Measurements from ENCODE around the gene NEK7.
A peak's percentile ranks its signal among the peaks of the same experiment; 100 is the strongest.
"Not testable (repeated sequence)": the region's sequence is repeated elsewhere in the genome, so short reads cannot be mapped to it uniquely, and the experiment has no call there.

The NEK7 gene
- total RNA-seq = 78.8 reads per million, percentile 78 among the genes with 10 or more reads in this experiment

DNA sequence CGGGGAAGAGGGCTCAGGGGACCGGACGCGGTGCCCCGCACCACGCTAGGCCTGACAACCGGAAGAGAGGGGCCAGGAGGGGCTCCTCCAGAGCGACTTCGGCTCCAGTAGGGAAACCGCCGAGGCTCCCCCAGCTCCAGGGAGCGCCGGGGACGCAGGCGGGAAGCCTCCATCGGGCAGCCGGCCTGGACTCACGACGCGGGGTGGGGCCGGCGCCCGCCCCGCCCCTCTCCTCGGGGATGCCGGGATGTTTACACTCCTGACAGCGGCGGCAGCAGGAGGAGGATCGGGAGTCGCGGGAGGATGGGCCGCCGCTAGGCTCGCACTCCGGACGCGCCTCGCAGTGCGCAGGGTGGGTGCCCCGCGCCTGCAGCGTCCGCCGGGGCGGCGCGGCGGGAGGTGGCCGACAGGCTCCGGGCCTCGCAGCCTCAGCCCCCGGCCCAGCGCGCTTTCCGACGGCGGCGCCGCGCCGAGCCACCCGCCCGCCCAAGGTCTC lies at the start of gene NEK7:
Gene NEK7 (plus strand): TSS at position 254 of the 496 bp plus-strand sequence. CDS start 75,583 bp downstream, outside the sequence.
- DNase-seq = peak; percentile 39

GRCh38 chr1:198107091-198107501 lies 49.7 kb upstream of the NEK7 start:
- DNase-seq = no peak

DNA sequence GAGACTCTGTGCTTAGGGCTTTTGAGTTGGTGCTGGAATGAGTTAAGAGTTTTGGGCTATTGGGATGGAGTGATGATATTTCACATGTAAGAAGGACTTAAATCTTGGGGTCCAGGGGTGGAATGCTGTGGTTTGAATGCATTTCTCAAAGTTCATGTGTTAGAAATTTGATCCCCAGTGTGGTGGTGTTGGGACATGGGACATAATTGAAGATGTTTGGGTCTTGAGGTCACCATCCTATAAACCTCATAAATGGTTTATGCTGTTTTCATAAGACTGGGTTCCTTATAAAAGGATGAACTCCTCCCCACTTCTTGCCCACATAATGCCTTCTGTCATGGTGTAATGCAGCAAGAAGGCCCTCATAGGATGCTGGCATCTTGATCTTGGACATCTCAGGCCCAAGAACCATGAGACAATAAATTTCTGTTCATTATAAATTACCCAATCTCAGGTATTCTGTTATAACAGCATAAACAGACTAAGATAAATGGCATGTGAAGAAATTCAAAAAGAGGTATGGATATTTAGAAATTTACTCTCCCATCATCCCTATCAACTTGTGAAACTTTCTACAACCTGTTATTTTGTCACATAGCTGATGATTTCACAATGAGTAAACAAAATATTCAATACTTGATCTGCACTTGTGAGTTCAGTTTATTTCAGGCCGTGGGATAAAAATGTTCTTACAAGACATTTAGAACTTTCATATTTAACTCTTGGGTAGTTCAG lies 48.0 kb upstream of the NEK7 start:
- DNase-seq = no peak

- no peak for DNase-seq
Observed at GRCh38 chr1:198109371-198109715, 47.5 kb upstream of the NEK7 start.

GRCh38 chr1:198113342-198113750 lies 43.5 kb upstream of the NEK7 start:
- no peak for DNase-seq

- DNase-seq = no peak
Observed at GRCh38 chr1:198116069-198116468, 40.7 kb upstream of the NEK7 start.

- no peak for DNase-seq
Observed at GRCh38 chr1:198116469-198116868, 40.3 kb upstream of the NEK7 start.

GRCh38 chr1:198117267-198117666 lies 39.5 kb upstream of the NEK7 start:
- no peak for DNase-seq

DNA sequence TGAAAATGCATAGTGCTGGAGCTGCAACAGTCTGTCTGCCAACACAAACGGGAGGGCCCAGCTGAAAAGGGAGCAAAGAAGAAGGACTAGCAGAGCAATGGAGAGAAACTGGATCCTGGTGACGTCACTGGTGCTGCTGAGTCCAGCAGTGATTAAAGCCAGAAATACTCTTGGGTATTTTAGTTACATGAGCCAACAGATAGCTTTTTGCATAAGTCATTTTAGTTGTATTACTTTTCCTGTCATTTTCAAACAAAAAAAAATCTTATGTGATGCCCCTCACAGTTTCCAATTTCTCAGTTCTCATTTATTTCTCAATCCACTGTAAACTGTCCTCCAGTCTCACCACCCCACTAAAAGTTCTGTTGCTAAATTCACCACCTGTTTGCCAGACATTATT lies 38.7 kb upstream of the NEK7 start:
- DNase-seq = no peak

DNA sequence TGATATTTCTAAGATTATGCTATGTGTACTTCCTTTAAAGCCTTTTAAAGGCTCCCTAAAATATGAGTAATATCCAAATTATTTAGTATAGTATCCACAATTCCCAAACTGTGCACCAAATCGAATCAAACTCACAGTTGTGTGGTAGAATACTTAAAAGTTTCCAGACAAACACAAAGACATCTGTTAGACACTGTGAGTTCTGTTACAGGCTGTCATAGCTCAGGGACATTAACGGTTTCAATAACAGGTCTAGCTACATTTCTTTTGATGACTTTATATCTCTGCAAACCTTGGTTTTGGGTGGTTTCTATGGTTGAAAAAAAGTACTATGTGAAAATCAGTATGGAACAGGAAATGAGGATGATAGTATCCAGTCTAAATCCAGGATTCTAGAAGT lies 36.9 kb upstream of the NEK7 start:
- DNase-seq = no peak

DNA sequence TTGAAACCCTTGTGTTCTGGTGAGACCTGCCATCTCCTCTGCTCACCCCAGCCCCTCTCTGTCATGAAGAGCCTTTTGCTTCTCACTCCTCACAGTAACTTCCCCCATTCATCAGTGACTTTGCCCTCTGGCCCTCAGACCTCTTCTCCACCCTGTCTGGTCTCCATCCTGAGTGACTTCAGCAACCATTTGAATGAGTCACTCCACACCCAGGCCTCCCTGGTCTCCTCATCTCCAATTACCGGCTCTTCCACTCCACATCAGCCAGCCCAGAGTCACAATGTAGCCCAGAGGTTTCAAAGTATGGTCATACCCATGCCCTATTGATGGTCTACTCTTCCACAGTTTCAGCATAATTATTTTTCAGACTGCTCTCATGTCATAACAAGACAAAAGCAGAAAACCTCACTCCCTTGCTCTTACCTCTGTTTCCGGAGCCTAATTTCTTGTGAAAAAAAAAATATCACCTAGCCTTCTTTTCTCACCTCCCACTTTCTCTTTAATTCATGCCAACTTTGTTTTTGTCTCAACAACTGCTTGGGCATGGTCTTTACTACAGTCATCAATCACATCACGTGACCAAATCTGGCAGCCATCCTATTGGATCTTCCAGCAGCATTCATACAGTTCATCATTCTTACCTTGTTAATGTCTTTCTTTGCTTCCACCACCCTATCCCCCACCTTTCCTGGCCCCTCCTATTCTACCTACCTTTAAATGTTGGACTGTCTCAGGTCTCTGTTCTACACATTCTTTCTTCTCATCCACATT lies 35.6 kb upstream of the NEK7 start:
- no peak for DNase-seq

GRCh38 chr1:198122693-198123092 lies 34.1 kb upstream of the NEK7 start:
- no peak for DNase-seq

DNA sequence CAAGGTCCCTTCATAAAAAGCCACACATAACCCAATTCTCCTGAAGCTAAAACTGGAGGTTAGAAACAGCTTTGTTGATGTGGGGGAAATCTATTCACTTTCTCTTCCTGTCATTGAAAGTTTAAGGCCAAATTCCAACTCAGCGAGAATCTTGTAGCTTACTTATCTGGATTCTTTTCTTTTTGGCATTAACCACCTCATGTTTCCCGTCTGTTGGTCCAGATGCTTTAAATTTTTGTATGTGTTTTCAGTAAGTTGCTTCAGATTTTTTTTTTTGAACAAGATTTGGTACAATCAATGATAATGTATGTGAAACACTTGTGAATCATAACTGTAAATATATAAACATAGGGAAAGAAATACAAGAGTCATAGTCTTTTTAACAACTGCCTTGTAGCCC lies 33.7 kb upstream of the NEK7 start:
- DNase-seq = no peak

DNA sequence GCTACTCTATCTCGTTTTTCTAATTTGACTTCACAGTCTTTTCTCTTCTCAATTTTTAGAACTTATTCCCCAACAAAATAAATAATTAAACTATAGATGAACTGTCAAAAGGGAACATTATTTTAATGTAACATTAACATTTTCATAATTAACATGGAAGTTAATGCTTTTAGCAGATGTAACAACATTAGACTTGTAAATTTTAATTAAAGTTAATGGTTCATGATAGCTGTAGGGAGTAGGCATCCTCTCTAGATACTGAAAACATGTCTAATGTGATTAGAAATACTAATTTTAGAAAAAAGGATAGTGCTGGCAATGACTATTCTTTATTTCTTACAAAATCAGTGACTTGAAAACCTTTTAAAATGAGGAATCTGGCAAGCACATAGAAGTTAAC lies 32.1 kb upstream of the NEK7 start:
- no peak for DNase-seq

DNA sequence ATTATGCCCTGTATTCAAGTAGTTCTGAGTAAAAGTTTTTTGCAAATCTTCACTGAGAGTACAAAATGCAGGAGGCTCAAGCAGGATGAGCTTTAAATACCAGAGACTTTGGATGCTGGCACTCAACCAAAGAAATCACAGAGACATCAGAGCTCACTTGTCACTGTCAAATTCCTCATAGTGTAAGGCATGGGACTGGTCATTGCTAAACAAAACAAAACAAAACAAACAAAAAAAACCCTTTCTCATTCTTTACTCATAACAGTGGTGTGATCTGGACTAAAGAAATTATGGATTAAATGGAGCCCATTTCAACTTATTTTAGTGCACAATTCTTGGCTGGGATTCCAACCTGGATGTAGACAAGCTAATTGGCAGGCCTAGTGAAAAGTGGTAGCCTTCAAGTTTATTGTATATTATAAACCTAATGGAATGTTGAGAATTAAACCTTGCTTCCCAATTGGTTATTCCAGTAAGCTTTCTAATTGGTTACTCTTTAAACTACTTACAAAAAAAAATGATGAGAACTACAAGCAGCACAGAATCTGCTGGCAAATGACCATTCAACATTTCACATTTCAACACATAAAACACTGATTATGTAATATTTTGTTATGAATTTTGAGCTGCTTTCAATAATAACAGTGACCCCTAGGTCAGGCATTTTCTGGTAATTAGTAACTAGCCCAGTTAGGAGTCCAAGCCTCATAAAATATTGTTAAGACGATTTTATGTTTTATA lies 30.6 kb upstream of the NEK7 start:
- no peak for DNase-seq

- DNase-seq = no peak
Observed at GRCh38 chr1:198128533-198128932, 28.3 kb upstream of the NEK7 start.

- DNase-seq = not testable (repeated sequence)
Observed at GRCh38 chr1:198130053-198130452, 26.7 kb upstream of the NEK7 start.

- no peak for DNase-seq
Observed at GRCh38 chr1:198132060-198132781, 24.6 kb upstream of the NEK7 start.

GRCh38 chr1:198134252-198134651 lies 22.5 kb upstream of the NEK7 start:
- DNase-seq = no peak

GRCh38 chr1:198135366-198135765 lies 21.4 kb upstream of the NEK7 start:
- DNase-seq = no peak

DNA sequence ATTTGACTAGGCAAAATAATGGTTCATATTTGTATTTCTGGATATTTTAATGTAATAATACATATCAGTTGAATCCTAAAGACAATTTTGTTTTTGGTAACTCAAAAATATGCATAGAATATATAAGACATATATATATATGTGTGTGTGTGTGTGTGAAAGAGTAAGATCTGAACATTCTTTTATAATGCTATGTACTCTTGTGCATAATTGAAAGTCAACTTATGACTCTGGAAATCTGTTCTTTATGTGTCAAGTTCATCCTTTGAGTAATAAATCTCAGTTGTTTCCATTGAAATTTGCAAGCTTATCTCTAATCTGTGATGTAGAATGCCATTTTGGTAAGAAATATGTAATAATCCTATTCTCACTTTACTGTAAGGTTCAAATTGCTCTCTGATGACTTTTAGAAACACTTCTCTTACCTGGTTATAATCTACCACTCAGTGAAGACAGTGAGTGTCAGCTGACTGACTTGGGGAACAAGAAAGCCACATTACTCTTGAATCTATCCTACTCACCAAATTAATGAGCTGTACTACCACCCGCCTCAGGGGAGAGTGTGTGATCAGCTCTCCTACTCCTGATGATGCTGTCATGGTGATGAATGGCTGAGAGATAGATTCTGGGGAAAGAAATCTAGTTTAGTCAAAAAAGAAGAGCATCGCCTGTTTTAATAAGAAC lies 15.0 kb upstream of the NEK7 start:
- no peak for DNase-seq

- no peak for DNase-seq
Observed at GRCh38 chr1:198143797-198144196, 13.0 kb upstream of the NEK7 start.

All from effector CD4-positive, alpha-beta T cell (primary cell).